HL-60 (cell line): ENCODE results near the gene ADGRA1.
"Not testable (repeated sequence)": the region's sequence is repeated elsewhere in the genome, so short reads cannot be mapped to it uniquely, and the experiment has no call there.

Source experiments
- CTCF ChIP-seq: IDR thresholded peaks from one replicate; pipeline ENCODE4 v1.5.1; 2011; ENCODE audit warnings: low read length, control low read depth, inconsistent platforms; ENCODE audit not compliant: insufficient read depth
- POLR2AphosphoS5 ChIP-seq: IDR thresholded peaks from 2 replicates; pipeline ENCODE4 v1.6.1; 2012; ENCODE audit warnings: low read depth
- SPI1 ChIP-seq: IDR thresholded peaks from 2 replicates; pipeline ENCODE4 v1.6.1; 2012; ENCODE audit warnings: low read depth, mild to moderate bottlenecking, borderline replicate concordance

GRCh38 chr10:133053527-133054133, 34.1 kb upstream of the ADGRA1 start:
- not testable (repeated sequence) for TF ChIP-seq CTCF, POLR2AphosphoS5, SPI1
